SU-DHL-6 (cell line): ENCODE data around the gene FAM184A.

Source experiments
- EZH2phosphoT487 ChIP-seq: fragments of 200-600 bp; sonication (generic), shearing (Covaris generic); conservative IDR thresholded peaks from 2 replicates; pipeline ENCODE4 v1.6.1; 2018; ENCODE audit warnings: mild to moderate bottlenecking, antibody characterized with exemption, low read length, moderate library complexity, mixed read lengths
- TF ChIP-seq, protein P1 (sequence below): fragments of 200-600 bp; sonication (generic); IDR thresholded peaks from one replicate; pipeline ENCODE4 v1.5.1; 2017; ENCODE audit warnings: antibody characterized with exemption, mild to moderate bottlenecking, low read length, moderate library complexity; ENCODE audit not compliant: insufficient read depth, poor library complexity, severe bottlenecking

DNA sequence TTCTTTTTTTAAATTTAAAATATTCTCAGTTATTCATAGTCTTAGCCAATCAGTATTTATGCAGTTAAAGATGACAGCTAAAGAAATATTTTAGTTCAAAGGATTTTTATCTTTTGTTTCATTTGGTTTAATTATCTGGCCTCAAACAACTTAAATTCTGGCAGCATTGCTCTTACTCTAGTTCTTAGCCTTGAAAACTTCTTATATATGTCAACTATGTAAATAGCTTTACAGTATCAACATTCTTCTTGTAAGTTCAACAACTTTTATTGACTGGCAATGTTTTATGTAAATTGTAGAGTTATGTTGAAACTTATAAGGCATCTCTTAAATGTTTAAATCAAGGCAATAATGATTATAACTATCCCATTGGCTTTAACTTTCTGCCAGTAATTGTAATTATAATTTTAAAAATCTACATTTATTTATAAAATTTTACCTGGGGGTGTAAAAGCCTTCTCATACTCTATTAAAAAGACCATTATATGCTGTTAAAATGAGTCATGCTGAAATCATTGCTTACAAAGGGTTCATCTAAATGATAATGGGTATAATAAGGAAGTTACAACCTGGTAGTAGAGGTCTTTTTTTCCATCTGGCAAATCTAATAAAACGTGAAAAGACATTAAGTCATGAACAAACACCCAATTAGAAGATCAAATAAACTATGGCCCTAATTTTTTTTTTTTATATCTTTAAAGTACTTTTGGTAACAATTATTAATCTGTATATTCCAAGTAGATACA is 45.8 kb upstream of the FAM184A start:
- TF ChIP-seq, protein P1, sequence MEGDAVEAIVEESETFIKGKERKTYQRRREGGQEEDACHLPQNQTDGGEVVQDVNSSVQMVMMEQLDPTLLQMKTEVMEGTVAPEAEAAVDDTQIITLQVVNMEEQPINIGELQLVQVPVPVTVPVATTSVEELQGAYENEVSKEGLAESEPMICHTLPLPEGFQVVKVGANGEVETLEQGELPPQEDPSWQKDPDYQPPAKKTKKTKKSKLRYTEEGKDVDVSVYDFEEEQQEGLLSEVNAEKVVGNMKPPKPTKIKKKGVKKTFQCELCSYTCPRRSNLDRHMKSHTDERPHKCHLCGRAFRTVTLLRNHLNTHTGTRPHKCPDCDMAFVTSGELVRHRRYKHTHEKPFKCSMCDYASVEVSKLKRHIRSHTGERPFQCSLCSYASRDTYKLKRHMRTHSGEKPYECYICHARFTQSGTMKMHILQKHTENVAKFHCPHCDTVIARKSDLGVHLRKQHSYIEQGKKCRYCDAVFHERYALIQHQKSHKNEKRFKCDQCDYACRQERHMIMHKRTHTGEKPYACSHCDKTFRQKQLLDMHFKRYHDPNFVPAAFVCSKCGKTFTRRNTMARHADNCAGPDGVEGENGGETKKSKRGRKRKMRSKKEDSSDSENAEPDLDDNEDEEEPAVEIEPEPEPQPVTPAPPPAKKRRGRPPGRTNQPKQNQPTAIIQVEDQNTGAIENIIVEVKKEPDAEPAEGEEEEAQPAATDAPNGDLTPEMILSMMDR: no peak
- no peak for TF ChIP-seq EZH2phosphoT487
